ENCODE measurements around the gene HLA-DPA1. TPM values are rescaled to one million over a fixed set of nuclear protein-coding genes. Genes with fewer than 3 reads are reported as not detected.

Gene HLA-DPA1
- total and polyA plus RNA-seq, 10 of the 15 experiments (the other 5 are each of a cell fraction or from before 2014, with no cell fraction given), result 508 to 1,640 (median 829) TPM

DNA sequence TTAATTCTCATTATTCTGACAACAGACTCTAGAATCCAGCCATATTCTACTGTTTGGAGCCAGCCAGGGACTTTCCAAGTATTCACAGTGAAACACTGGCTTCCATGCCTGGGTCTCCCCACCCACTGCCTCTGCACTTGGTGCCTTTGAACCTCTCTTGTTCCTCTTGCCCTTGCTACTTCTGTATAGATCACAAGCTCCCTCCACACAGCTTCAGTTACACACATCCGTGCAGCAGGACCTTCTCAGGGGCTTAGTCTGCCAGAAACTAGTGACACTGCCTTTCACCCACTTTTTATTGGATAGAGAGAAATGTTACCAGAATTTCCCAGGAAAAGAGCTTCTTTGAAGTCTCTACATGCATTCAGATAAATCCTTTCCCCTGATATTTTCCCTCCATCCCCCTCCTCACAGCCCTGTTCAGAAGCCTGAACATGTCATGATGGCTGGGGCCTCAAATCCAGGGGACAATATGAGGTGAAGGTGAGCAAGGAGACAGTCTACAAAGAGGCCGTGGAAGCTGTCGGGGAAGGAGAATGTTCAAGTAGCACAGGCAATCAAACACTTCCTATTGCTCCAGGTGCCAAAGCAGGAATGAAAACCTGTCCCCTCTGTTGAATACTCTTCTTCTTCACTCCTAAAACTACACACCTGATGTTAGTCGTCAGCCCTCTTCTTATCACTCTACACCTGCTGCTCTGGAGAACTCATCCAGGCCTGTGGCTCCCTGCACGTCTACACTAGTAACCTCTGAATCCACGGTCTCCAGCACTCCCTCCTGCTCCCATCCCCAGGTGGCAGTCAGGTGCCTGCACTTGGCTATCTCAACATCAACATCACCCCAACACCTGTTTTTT lies 43.9 kb downstream of the HLA-DPA1 start (continued):
- TF ChIP-seq, protein P1, sequence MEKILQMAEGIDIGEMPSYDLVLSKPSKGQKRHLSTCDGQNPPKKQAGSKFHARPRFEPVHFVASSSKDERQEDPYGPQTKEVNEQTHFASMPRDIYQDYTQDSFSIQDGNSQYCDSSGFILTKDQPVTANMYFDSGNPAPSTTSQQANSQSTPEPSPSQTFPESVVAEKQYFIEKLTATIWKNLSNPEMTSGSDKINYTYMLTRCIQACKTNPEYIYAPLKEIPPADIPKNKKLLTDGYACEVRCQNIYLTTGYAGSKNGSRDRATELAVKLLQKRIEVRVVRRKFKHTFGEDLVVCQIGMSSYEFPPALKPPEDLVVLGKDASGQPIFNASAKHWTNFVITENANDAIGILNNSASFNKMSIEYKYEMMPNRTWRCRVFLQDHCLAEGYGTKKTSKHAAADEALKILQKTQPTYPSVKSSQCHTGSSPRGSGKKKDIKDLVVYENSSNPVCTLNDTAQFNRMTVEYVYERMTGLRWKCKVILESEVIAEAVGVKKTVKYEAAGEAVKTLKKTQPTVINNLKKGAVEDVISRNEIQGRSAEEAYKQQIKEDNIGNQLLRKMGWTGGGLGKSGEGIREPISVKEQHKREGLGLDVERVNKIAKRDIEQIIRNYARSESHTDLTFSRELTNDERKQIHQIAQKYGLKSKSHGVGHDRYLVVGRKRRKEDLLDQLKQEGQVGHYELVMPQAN (conservative IDR thresholded peaks at IDR 0.05), result no peak
- TF ChIP-seq TARDBP (IDR thresholded peaks at IDR 0.05; ENCODE audit: borderline replicate concordance), result no peak
- peak; percentile 75; the same call in 1 of the 2 replicates for TF ChIP-seq SMARCA5 (IDR thresholded peaks at IDR 0.05)
- TF ChIP-seq MTA2 (IDR thresholded peaks at IDR 0.05; ENCODE audit: low read depth), result peak; percentile 74
- peak; percentile 77 for TF ChIP-seq NBN (IDR thresholded peaks at IDR 0.05)
- TF ChIP-seq RUNX3 (IDR thresholded peaks at IDR 0.05; ENCODE audit: low read length), result peak; percentile 28
- no peak for TF ChIP-seq NRF1 (conservative IDR thresholded peaks at IDR 0.05; ENCODE audit: low read depth, low read length)
- TF ChIP-seq GABPA (IDR thresholded peaks at IDR 0.05; ENCODE audit: low read depth), result no peak
- TF ChIP-seq SPI1 (IDR thresholded peaks at IDR 0.05; ENCODE audit: borderline replicate concordance, insufficient read depth, low read depth, low read length), result 0 out of 2 replicates have a peak, but pooled peaks have one; percentile 20
- TF ChIP-seq NFXL1 (IDR thresholded peaks at IDR 0.05; ENCODE audit: borderline replicate concordance), result no peak
- peak; percentile 22; the same call in 1 of the 2 replicates for TF ChIP-seq SMC3 (IDR thresholded peaks at IDR 0.05; ENCODE audit: borderline replicate concordance, low read length)
- TF ChIP-seq, protein P2, sequence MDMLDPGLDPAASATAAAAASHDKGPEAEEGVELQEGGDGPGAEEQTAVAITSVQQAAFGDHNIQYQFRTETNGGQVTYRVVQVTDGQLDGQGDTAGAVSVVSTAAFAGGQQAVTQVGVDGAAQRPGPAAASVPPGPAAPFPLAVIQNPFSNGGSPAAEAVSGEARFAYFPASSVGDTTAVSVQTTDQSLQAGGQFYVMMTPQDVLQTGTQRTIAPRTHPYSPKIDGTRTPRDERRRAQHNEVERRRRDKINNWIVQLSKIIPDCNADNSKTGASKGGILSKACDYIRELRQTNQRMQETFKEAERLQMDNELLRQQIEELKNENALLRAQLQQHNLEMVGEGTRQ (IDR thresholded peaks at IDR 0.05; ENCODE audit: borderline replicate concordance, low read depth, low read length), result no peak; the same call in 1 of the 2 replicates
- TF ChIP-seq, protein P3, sequence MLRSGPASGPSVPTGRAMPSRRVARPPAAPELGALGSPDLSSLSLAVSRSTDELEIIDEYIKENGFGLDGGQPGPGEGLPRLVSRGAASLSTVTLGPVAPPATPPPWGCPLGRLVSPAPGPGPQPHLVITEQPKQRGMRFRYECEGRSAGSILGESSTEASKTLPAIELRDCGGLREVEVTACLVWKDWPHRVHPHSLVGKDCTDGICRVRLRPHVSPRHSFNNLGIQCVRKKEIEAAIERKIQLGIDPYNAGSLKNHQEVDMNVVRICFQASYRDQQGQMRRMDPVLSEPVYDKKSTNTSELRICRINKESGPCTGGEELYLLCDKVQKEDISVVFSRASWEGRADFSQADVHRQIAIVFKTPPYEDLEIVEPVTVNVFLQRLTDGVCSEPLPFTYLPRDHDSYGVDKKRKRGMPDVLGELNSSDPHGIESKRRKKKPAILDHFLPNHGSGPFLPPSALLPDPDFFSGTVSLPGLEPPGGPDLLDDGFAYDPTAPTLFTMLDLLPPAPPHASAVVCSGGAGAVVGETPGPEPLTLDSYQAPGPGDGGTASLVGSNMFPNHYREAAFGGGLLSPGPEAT (IDR thresholded peaks at IDR 0.05; ENCODE audit: low read depth), result peak; percentile 93
- no peak; the same call in 1 of the 2 replicates for TF ChIP-seq GATAD2B (conservative IDR thresholded peaks at IDR 0.05; ENCODE audit: low read depth)
- TF ChIP-seq JUNB (IDR thresholded peaks at IDR 0.05), result peak; percentile 78
- TF ChIP-seq ASH2L (IDR thresholded peaks at IDR 0.05; ENCODE audit: borderline replicate concordance, low read depth), result no peak
- TF ChIP-seq NR2C1 (IDR thresholded peaks at IDR 0.05), result no peak
- TF ChIP-seq LARP7 (IDR thresholded peaks at IDR 0.05), result no peak
- peak; percentile 66; the same call in 1 of the 2 replicates for TF ChIP-seq BCL11A (IDR thresholded peaks at IDR 0.05; ENCODE audit: low read depth, low read length)
- TF ChIP-seq, protein P4, sequence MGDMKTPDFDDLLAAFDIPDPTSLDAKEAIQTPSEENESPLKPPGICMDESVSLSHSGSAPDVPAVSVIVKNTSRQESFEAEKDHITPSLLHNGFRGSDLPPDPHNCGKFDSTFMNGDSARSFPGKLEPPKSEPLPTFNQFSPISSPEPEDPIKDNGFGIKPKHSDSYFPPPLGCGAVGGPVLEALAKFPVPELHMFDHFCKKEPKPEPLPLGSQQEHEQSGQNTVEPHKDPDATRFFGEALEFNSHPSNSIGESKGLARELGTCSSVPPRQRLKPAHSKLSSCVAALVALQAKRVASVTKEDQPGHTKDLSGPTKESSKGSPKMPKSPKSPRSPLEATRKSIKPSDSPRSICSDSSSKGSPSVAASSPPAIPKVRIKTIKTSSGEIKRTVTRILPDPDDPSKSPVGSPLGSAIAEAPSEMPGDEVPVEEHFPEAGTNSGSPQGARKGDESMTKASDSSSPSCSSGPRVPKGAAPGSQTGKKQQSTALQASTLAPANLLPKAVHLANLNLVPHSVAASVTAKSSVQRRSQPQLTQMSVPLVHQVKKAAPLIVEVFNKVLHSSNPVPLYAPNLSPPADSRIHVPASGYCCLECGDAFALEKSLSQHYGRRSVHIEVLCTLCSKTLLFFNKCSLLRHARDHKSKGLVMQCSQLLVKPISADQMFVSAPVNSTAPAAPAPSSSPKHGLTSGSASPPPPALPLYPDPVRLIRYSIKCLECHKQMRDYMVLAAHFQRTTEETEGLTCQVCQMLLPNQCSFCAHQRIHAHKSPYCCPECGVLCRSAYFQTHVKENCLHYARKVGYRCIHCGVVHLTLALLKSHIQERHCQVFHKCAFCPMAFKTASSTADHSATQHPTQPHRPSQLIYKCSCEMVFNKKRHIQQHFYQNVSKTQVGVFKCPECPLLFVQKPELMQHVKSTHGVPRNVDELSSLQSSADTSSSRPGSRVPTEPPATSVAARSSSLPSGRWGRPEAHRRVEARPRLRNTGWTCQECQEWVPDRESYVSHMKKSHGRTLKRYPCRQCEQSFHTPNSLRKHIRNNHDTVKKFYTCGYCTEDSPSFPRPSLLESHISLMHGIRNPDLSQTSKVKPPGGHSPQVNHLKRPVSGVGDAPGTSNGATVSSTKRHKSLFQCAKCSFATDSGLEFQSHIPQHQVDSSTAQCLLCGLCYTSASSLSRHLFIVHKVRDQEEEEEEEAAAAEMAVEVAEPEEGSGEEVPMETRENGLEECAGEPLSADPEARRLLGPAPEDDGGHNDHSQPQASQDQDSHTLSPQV (IDR thresholded peaks at IDR 0.05), result peak; percentile 60; the same call in 1 of the 2 replicates
- TF ChIP-seq DPF2 (IDR thresholded peaks at IDR 0.05), result peak; percentile 54

Measured in GM12878 (cell line).